ENCODE results near the gene SUPT4H1.

The SUPT4H1 gene

DNA sequence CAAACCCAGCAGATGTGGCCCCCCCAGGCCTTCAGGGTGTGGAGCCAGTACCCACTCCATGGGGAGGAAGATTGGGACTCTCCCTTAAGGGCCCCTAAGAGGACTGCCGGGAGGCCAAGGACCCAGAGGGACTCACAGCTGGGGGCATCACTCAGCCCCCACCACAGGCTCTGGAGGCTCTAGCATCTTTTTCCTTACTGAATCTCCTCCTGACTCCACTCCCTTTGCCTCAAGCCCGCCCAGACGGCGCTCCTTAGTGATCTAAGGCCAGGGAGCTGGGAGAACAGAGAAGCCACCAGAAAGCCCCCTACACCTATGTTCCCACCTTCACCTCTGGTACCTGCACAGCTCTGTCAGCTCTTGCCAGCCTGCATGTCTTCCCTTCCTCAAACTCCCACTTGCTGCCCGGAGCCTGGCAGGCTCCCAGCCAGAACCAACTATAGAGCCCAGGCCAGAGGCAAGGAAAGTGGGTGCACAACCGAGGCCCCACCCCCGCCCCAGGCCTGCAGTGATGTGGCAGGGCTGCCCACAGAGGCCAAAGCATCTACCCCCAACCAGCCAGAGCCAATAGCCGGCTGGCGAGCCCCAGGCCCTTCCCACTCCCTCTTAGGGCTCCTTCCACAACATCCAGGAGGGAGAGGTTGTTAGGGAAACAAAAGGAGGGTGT, 48.9 kb downstream of the SUPT4H1 start:
- no peak for DNase-seq

DNA sequence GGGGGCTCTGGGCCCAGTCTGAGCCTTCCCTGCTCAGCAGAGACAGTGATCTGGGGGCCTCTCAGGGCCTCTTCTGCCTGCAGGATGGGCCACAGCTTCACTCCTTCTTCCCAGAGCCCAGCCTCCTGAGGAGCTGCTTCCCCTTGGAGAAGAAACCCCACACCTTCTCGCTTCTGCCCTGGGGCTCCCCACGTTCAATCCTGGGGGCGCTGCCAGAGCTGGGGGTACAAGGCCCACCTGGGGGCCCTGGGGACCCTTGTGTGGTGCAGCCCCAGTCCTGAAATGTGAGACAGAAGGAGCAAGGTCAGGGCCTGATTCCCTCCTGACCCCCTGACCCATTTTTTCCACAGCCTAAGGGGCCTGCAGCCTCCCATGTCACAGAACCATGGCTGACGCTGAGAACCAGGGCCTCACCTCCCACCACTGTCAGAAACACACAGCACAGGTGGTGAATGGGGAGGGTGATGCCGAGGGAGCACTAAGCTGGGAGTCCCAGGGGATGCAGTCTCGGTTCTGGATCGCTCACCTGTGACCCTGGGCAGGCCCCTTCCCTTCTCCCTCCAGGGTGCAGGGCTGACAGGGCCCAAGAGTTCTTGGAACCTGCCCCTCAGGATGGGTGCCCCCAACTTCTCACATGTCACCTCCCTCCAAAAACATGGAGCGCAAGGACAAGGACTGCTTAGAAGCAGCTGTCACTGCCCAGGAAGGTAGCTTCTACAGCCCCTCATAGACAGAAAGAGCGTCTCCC, 49.7 kb downstream of the SUPT4H1 start:
- DNase-seq = no peak

GRCh38 chr17:58301504-58302150, 50.4 kb downstream of the SUPT4H1 start:
- no peak for DNase-seq

GRCh38 chr17:58300336-58300735, 51.7 kb downstream of the SUPT4H1 start:
- DNase-seq = no peak
